BLaER1 (cell line): ENCODE data around the gene ZEB2.
"Not testable (repeated sequence)": the region's sequence is repeated elsewhere in the genome, so short reads cannot be mapped to it uniquely, and the experiment has no call there.

ENCODE experiments used
- H3K27ac ChIP-seq: shearing (Covaris generic); formaldehyde crosslinking; 2 replicates; pipeline ENCODE4 v1.8.1; 2022
- H3K27me3 ChIP-seq: shearing (Covaris generic); formaldehyde crosslinking; 2 replicates; pipeline ENCODE4 v1.8.1; 2022
- H3K36me3 ChIP-seq: shearing (Covaris generic); formaldehyde crosslinking; 2 replicates; pipeline ENCODE4 v1.8.1; 2022
- H3K4me1 ChIP-seq: shearing (Covaris generic); formaldehyde crosslinking; 2 replicates; pipeline ENCODE4 v1.8.1; 2022
- H3K4me2 ChIP-seq: shearing (Covaris generic); formaldehyde crosslinking; 2 replicates; pipeline ENCODE4 v1.8.1; 2022
- H3K4me3 ChIP-seq: shearing (Covaris generic); formaldehyde crosslinking; 2 replicates; pipeline ENCODE4 v1.8.1; 2022
- H3K9ac ChIP-seq: shearing (Covaris generic); formaldehyde crosslinking; 2 replicates; pipeline ENCODE4 v1.8.1; 2022
- H3K9me3 ChIP-seq: shearing (Covaris generic); formaldehyde crosslinking; 2 replicates; pipeline ENCODE4 v1.8.1; 2022
- H4K20me1 ChIP-seq: shearing (Covaris generic); formaldehyde crosslinking; 2 replicates; pipeline ENCODE4 v1.8.1; 2022
- Cebpa-rat ChIP-seq: shearing (Covaris generic); IDR thresholded peaks from 2 replicates; pipeline ENCODE4 v1.8.1; 2022

ZEB2 gene

DNA sequence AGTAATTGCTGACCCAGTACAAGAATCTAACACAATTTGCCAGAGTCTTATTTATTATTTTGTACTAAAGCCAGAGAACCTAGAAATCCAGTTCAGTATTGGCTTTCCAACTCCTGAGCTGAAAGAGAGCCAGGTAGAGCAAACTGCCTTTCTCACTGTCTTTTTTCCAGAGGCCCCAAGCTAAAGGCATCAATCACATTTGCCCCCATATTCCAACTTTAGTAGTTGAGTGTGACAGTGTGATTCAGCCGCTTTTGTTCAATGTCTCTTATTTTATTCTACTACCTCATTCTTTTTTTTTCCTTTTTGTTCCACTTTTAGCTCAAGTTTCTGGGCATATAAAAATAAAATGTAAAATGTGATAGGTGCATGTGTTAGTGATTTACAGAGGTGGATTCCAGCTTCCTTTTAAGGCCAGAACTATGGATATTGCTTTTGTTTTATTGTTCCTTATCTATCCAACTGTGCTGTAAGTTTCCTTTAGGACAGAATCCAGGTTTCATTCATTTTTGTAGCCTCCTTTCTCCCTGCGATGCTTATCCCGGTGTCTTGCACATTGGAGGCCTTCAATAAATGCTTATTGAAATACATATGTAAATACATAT, 153.0 kb downstream of the ZEB2 start:
- Histone ChIP-seq H3K27me3 (no peaks in the 10 kb centered on the region), H4K20me1 (no peaks in the 10 kb centered on the region), H3K9me3 (peaks cover 5% of the 10 kb centered on the region; the same call in 1 of the 2 replicates), H3K27ac (no peak overlapping the region), H3K4me1 (peaks cover 9% of the 10 kb centered on the region), H3K4me2 (no peak overlapping the region), H3K9ac (no peak overlapping the region), H3K4me3 (no peak overlapping the region), H3K36me3 (no peaks in the 10 kb centered on the region)
- no peak for TF ChIP-seq Cebpa-rat

GRCh38 chr2:144364944-144365738, 154.8 kb downstream of the ZEB2 start:
- no peaks in the 10 kb centered on the region for H3K36me3 ChIP-seq
- TF ChIP-seq Cebpa-rat = no peak

GRCh38 chr2:144364247-144364646, 155.7 kb downstream of the ZEB2 start:
- not testable (repeated sequence) for H3K4me2 ChIP-seq, H3K36me3 ChIP-seq, H3K27ac ChIP-seq, H4K20me1 ChIP-seq, H3K4me1 ChIP-seq, H3K9me3 ChIP-seq, H3K9ac ChIP-seq, H3K27me3 ChIP-seq, H3K4me3 ChIP-seq

More at GRCh38 chr2:144364944-144365738, 154.8 kb downstream of the ZEB2 start:
- no peaks in the 10 kb centered on the region for H3K4me1 ChIP-seq
- H3K4me3 ChIP-seq = no peak overlapping the region
- H3K9ac ChIP-seq = no peak overlapping the region
- H3K4me2 ChIP-seq = no peak overlapping the region
- no peaks in the 10 kb centered on the region for H4K20me1 ChIP-seq
- no peak overlapping the region for H3K27ac ChIP-seq
- peaks cover 5% of the 10 kb centered on the region; the same call in 1 of the 2 replicates for H3K9me3 ChIP-seq
- H3K27me3 ChIP-seq = no peaks in the 10 kb centered on the region

- H3K36me3 ChIP-seq = no peaks in the 10 kb centered on the region
- no peak overlapping the region for H3K9ac ChIP-seq
- H3K27ac ChIP-seq = no peak overlapping the region
Observed at GRCh38 chr2:144362401-144362800, 157.5 kb downstream of the ZEB2 start.

DNA sequence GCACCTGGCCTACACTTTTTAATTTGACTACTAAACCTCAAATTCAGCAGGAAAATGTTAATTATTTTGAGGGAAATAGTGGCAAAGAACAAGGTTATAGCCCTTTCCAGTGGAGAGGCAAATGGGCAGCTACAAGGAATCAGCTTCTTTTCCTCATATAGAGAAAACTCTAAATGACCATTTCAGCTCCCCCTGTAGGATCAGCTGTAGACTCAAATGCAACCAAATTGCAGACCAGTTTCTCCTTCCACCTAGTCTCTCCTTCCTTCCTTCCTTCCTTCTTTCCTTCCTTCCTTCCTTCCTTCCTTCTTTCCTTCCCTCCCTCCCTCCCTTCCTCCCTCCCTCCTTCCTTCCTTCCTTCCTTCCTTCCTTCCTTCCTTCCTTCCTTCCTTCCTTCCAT, 158.2 kb downstream of the ZEB2 start:
- H3K4me2 ChIP-seq = no peak overlapping the region
- H3K4me3 ChIP-seq = no peak overlapping the region
- no peak overlapping the region for H3K27ac ChIP-seq
- H3K36me3 ChIP-seq = no peaks in the 10 kb centered on the region
- H3K4me1 ChIP-seq = no peaks in the 10 kb centered on the region
- H3K9me3 ChIP-seq = peaks cover 5% of the 10 kb centered on the region; the same call in 1 of the 2 replicates
- H4K20me1 ChIP-seq = no peaks in the 10 kb centered on the region
- TF ChIP-seq Cebpa-rat = no peak
- no peak overlapping the region for H3K9ac ChIP-seq
- H3K27me3 ChIP-seq = no peaks in the 10 kb centered on the region

More at GRCh38 chr2:144362401-144362800, 157.5 kb downstream of the ZEB2 start:
- Histone ChIP-seq H3K4me2 (no peak overlapping the region), H4K20me1 (no peaks in the 10 kb centered on the region), H3K4me3 (no peak overlapping the region), H3K4me1 (no peaks in the 10 kb centered on the region), H3K27me3 (no peaks in the 10 kb centered on the region), H3K9me3 (peaks cover 5% of the 10 kb centered on the region; the same call in 1 of the 2 replicates)
- no peak for TF ChIP-seq Cebpa-rat

GRCh38 chr2:144359684-144360083, 160.2 kb downstream of the ZEB2 start:
- no peak overlapping the region for H3K9ac ChIP-seq

DNA sequence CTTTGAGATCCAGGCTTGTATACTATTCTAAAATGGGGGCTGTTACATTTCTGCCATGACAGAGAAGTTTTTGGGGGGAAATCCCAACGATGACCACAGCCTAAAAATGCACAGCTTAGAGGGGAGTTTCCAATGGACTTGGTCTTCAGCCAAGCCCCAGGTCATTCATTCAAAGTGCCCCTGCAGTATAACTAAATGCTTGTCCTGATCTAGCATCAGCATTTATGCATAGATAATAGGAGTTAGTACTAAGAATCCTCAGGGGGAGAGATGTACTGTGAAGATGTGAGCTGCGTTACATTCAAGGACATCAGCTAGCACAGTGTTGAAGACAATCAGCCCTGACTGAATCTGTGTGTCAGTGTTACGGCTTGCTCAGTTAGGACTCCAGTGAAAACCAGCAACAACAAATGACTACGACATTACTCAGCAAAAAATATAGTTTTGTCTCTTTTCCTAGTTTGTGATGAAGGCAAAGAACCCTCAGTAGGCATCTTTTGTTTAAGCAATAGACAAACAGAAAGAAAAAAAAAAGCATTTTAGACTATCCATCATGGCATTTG, 160.9 kb downstream of the ZEB2 start:
- Histone ChIP-seq H3K9me3 (peaks cover 5% of the 10 kb centered on the region; the same call in 1 of the 2 replicates), H3K36me3 (no peaks in the 10 kb centered on the region), H3K4me3 (no peak overlapping the region), H3K4me1 (no peaks in the 10 kb centered on the region), H4K20me1 (no peaks in the 10 kb centered on the region), H3K4me2 (no peak overlapping the region), H3K9ac (no peak overlapping the region), H3K27me3 (no peaks in the 10 kb centered on the region), H3K27ac (no peak overlapping the region)
- TF ChIP-seq Cebpa-rat = no peak

More at GRCh38 chr2:144359684-144360083, 160.2 kb downstream of the ZEB2 start:
- TF ChIP-seq Cebpa-rat = no peak
- H4K20me1 ChIP-seq = no peaks in the 10 kb centered on the region
- no peak overlapping the region for H3K4me3 ChIP-seq
- H3K9me3 ChIP-seq = peaks cover 5% of the 10 kb centered on the region; the same call in 1 of the 2 replicates
- H3K27ac ChIP-seq = no peak overlapping the region
- H3K36me3 ChIP-seq = no peaks in the 10 kb centered on the region
- no peaks in the 10 kb centered on the region for H3K27me3 ChIP-seq
- no peak overlapping the region for H3K4me2 ChIP-seq
- H3K4me1 ChIP-seq = no peaks in the 10 kb centered on the region

DNA sequence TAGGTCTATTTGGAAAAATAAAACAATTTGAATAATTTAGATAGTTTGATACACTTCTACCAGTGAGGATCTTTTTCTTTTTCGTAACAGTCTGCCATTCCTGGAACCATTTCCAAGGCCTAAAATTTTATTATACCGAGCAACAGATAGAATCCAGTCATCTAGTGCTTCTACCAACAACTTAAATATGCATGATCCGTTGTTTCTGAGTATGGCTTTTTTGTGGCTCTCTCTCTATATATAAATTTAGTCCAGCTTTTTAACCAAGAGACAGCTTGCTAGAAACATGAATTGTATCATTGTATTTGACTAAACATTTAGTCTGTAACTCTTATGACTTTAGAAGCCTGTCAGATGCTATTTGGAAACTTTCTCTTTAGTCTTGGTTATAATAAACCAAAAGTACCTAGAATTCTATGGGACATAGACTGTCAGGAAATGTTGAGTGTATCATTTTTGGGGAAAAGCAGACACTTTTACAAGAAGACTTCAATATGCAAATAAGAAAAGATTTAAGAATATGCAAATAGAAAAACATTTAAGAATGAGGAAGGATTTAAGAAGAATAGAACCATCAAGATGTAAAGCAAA, 161.4 kb downstream of the ZEB2 start:
- Histone ChIP-seq H3K27me3 (no peaks in the 10 kb centered on the region), H3K9ac (no peak overlapping the region), H3K9me3 (peaks cover 5% of the 10 kb centered on the region; the same call in 1 of the 2 replicates), H3K27ac (no peak overlapping the region), H3K4me2 (no peak overlapping the region), H3K4me1 (no peaks in the 10 kb centered on the region), H4K20me1 (no peaks in the 10 kb centered on the region), H3K4me3 (no peak overlapping the region), H3K36me3 (no peaks in the 10 kb centered on the region)
- no peak for TF ChIP-seq Cebpa-rat

DNA sequence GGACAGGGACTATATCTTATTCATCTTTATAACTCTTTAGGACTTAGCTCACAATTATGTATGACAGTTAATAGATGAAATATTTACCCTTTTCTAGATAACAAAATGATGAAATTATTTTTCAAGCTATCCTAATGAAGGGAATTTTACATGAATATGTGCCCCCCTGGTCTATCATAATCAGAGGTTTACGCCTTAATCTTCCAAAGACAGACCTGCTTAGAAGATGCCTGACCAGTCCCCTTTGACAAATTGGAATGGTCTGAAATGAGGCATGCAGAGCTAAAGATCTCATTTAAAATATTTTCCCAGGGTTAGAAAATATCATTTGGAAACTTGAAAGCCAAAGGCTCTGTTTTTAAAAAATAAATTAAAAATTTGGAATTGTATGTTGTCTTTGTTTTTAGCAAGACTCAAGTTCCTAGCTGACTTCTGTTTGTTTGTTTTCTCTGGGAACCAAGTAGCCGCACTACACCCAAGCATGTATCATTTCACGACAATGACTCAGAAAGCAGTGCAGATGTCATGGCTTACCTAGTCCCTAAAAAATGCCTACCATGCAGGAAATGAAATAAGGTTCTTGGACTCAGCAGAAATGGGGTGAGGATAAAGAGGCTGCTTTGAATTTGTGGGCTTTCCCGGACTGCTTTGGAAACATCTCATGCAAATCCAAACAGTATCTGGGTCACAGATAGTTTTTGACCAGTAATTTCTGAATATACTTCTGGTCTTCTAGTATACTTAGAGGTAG, 162.1 kb downstream of the ZEB2 start:
- H3K36me3 ChIP-seq = no peaks in the 10 kb centered on the region
- H3K9ac ChIP-seq = no peak overlapping the region
- peaks cover 2% of the 10 kb centered on the region; the same call in 1 of the 2 replicates for H3K9me3 ChIP-seq
- no peaks in the 10 kb centered on the region for H3K4me1 ChIP-seq
- no peak overlapping the region for H3K27ac ChIP-seq
- H3K4me2 ChIP-seq = no peak overlapping the region
- no peaks in the 10 kb centered on the region for H4K20me1 ChIP-seq
- H3K4me3 ChIP-seq = no peak overlapping the region
- no peak for TF ChIP-seq Cebpa-rat
- H3K27me3 ChIP-seq = no peaks in the 10 kb centered on the region
